GM18861 (cell line): Measurements from ENCODE around the gene MAML3.

ENCODE experiments used
- ATAC-seq: cut with Tn5 transposase; IDR thresholded peaks from one replicate; pipeline ENCODE4 v1.9.1; 2021; ENCODE audit not compliant: unreplicated experiment

MAML3 gene

DNA sequence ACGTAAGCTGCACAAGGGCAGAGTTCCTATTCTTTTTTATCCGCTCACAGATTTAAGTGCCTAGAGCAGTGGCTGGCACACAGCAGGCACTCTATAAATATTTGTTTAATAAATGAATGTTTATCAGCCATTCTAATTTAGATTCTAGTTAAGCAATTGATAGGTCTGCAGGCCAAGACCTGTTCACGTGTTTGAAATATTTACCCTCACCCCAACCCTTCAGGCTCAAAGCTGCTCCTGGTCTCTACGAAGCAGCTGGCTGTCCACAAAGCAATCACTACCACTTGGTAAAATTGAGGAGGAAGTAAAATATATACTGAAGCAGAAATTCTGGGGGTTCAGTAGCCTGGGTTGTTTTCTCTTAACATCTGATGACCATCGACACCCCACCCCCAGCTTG lies 330.2 kb downstream of the MAML3 start:
- ATAC-seq, result no peak

DNA sequence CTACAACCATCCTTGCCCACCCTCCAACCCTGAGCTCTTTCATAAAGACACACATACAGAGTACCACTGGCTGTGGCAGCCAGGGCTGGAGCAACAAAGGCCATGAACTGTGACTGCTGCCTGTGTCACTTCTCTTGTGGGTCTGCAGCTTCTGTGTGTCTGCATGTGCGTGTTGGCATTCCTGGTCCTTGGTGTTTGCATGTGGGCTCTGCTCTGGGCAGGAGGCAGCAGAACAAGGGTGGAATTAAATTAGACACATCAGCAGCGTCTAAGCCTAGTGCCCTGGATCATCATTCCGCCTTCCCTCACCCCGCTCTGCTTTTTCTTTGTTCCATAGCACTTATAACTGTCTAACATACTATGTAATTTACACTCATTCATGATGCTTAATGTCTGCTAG lies 330.6 kb downstream of the MAML3 start:
- ATAC-seq, result no peak

DNA sequence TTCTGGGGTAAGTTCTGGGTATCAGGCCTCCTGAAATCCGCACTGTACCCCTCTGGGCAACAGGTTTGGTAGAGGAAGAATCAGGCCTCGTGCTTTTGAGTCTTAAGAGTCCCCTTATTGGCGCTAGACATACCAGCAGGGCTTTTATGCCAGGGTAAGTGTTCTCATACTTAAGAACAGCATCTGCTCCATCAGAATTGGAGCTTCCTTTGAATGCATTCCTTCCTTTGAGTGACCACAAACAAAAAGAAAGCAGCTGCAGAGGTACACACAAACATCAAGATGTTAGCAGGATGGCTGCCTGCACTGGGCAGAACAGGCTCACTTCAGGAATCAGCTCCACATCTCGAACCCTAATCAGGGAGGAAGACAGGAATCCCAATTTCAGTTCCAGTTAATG lies 331.6 kb downstream of the MAML3 start:
- ATAC-seq, result no peak

DNA sequence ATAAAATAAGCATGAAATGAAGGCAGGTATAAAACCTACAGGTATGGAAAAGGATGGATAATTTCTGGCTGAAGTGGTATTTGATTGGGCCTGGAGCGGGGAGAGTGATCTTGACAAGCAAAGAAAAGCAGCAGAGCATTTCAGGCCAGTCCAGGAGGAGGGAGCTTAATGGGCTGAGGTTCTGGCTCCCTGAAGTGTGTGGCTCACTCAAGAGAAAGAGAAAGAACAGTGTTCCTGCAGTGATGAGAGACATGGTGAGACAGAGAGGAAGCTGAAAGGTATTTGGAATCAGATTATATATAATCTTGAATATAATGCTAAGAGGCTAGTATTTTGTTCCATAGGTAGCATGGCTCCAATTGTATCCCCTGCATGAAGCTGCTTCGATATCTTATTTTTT lies 334.9 kb downstream of the MAML3 start:
- no peak for ATAC-seq

DNA sequence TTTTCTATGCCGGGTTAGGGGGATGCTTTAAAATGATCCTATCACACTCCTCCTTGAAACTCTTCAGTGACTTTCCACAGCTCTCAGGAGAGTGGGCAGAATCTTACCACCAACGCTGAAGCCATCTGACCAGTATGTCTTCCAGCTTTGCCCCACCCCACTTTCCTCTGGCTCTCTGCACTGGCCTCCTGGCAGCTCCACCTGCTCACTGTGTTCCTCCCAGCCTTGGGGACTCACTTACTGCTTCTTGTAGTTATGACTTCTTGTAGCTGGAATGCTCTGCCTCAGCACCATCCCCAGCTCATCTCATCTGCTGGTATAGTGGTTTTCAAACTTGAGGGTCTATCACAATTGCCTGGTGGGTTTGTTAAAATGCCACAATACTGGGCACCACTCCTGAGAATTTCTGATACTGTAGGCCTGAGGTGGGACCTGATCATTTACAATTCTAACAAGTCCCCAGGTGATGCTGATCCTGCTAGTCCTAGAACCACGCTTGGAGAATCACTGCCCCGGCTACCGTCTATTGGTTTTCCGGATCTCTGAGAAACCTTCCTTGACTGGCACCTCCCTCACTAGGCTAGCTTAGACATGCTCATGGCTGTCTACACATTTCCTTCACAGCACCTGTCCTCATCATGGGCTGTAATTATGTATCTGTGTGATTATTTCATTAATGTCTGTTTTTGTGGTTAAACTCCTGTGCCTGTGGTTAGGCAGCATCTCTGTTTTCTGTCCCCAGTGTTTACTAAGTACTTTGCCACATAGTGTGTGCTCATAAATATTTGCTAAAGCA lies 336.1 kb downstream of the MAML3 start:
- no peak for ATAC-seq

DNA sequence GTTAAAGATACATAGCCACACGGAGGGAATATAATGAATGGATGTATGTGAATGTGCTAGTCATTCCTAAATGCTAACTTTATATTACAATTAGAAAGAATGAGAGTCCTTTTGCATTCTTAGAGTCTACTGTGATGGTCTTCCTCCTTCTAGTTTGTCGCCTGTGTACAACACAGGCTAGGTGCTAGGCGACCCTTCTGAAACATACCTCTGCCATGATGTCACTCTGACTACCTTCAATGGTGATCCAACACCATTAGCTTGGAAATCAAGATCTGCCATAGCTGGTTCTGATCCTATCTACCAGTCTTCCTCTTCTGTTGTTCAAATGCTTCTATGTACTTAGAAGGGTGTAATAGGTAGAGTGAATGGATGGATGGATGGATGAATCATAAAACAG lies 337.1 kb downstream of the MAML3 start:
- no peak for ATAC-seq

DNA sequence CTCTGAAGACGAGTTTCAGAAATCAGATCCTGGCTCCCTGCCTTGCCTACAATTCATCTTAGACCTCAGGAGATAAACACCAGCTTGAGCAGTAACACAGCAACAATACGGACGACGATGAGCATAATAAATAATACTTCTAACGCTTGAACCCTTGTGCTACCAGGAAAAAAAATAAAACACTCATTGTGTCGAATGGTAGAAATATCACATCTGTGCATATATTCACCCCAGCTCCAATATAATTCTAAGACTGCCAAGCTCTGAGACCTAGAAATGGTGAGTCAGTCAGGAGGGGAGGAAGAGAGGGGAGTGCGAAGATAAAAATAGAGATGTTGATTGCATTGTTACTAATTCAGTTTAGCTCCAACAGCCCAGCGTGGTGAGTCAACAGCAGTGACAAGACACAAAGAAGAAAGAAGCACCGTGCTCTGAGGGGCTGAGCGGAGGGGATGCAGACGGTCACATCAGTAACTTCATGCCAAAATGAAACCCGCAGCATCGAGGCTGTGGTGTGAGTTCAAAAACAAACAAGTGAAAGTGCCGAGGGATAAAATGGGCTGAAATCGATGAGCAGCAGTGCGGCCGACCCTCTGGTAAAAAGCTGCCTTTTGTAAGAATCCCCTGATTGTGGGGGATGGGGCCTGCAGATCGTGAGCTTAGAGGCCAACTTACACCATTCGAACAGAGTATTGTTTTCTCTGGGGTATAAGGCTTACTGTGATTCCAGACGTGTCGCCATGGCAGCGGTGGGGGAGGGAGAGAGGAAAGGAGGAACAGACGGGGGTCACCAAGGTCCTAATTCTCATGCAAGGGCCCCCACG lies 338.0 kb downstream of the MAML3 start:
- no peak for ATAC-seq

DNA sequence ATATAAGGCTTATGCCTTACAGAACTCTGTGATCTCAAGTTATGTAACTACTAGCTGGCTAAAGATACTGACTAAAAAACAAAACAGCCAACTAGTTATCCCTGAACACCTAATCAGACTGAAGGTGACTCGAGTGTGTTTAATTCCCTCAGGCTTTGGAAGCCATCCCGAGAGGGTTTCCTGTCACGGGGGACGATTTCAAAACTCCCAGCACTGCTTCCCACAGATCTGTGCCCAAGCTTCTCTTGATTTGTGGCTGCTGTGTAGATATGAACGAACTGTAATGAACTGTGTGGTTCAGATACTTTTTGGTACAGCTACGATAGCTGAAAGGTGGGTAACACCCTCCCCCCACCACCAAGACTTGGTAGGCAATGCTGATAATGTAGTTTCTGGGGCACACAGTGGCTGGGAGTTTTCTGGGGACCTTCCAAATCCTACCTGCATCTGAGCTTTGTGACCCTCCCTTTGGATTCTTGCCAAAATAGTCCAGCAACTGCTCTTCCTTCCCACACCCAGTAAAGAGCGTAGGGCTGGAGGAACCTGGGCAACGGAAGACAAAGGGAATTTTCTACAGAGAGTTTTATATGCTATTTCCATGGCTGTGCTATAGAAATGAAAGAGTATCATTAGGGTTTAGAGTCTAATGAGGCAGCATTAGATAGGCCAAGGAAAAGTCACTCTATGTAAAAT lies 339.5 kb downstream of the MAML3 start:
- no peak for ATAC-seq

DNA sequence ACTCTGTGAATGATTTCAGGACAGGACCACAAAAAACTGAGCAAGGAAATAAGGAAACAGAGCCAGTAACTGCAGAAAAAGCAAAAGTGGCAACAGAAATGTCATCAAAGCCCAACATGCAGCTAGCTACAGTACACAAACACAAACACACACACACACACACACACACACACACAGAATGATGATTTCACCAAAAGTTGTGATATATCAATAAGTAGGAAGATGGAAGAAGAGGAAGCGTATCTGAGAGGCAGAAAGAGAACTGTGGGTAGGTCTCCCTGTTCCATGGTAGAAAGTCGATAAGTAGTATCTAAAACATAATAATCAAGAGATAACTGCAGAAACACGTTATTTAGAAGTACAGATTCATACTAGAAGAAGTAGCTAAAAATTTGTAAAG lies 340.1 kb downstream of the MAML3 start:
- no peak for ATAC-seq

DNA sequence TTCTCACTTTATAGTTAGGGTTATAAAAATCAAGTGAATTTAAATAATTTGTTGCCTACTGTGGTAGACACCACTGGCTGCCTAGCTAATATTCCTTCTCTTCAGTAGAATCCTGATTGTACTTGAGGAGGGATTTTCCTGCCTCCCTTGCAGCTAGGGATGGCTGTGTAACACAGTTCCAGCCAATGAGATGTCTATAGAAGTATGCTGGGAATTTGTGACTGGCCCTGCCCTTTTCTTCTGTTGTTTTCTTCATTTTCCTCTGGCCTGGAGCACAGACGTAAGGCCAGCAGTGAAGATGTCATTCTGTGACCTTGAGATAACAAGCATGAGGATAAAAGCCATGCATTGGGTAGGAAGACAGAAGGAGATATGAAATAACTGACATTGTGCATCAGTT lies 343.3 kb downstream of the MAML3 start:
- no peak for ATAC-seq

DNA sequence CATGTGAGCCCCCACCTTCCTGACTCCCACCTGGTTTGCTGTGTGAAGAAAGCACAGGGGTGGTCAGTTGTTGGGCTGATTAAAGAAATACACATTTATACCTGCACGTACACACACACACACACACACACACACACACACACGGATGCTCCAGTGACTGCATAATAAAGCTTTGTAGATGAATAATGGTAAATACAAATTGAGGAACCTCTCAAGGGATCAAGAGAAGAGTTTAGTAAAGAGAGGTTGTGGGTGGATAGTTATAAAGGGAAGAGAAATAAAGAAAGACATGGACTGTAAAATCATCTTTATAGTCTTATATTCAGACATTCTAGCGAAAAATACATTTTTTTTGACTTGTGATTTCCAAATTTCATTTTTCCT lies 344.2 kb downstream of the MAML3 start:
- ATAC-seq, result no peak

DNA sequence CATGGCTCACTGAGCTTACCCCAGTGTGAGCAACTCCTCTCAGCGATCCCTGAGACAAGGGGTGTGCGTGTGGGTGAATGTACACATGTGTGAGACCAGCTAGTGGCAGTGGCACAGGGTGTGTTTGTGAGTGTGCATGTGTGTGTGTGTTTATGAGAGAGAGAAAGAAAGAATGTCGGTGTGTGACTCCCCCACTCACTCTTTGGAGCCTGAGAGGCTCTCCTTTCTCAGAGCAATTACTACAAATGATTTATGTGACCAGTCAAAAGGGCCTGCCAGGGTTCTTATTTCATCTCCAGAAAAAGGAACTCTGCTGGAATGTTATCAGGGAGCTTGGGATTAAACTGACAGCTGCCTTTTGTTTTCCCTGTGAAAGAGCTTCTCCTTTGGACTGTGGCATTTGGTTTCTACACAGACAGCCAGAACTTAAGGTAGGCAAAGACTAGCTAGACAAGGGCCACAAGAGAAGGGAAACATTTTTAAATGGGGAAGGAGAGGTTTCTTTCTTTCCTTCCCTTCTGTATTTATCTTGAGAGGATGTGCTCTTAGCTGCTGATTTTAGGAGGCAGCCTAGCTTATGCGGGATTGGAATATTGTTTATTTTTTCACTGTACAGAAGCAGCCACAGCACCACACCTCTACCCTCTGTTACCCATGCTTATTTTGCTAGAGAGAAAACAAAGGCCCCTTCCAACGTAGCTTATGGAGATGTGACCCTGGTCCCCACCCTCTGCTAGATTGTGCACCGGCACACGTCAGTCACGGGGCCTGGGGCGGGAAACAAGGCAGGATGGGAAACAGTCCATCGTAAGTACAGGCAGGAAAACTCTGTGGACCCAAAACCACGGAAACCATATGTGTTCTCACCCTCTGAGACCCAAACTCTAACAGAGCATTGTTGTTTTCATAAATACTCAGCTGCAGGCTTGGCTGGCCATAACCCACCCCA lies 344.9 kb downstream of the MAML3 start:
- no peak for ATAC-seq

DNA sequence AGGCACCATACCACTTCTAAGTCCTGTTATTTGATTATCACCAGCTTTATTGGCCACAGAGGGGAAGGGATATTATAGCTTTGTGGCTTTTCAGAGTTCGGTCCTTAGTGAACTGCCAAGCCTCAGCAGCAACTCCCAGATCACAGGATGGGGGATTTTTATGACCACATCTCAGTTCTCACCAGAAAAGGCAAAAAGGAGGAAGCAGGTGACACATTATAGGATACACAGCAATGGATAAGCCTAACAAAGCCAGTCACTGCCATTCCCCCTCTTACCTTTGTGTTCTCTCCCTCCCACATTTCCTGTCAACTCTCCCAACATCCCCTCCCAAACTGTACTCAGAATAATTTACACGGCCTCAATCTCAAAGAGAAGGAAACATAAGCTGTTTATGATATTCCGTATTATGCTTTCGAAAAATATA lies 345.6 kb downstream of the MAML3 start:
- no peak for ATAC-seq

DNA sequence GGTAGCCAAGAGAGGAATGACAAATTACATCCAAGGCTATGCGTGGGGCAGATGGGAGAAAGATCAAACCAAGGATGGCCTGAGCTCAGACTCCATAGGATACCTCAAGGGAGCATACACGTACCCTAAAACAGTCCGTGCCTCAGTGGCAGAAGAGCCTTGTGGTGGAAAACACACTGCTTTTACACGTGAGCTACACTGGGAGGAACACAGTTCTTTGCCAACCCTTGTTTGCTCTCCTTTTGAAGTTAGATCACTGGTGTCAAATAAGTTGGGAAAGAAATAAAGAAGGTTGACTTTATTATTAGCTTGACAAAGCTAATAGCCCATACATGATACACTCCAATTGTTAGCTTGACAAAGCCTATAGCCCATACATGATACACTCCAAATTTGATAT lies 346.5 kb downstream of the MAML3 start:
- no peak for ATAC-seq

DNA sequence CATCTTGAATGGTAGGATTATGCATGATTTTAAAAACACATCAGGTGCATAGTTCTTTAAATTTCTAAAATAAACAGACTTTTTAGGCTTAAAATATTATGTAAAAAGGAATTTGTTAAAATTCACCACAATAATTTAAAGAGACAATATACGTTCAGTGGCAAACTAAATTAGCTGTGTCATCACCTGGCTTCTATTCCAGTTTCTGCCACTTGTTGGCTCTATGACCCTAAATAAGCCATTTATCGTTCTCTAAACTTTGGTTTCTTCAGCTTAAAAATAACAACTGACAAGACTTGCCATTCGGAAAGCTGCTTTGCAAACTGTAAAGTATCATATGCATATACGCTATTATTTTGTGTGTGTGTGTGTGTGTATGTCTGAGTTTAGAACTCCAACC lies 347.1 kb downstream of the MAML3 start:
- no peak for ATAC-seq

DNA sequence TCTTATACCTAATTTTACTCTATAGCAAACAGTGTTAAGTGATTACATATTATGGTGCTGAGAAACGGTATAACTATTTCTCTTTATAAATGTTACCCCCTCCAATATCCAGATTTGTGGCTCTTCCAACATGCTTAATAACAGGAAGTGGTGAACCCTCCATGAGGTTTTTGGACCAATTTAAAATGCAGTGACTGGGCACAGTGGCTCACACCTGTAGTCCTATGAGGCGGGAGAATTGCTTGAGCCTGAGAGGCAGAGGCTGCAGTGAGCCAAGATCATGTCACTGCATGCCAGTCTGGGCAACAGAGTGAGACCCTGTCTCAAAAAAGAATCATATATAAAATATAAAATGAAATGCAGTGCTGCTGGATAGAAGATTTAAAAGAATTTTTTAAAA lies 351.1 kb downstream of the MAML3 start:
- no peak for ATAC-seq

DNA sequence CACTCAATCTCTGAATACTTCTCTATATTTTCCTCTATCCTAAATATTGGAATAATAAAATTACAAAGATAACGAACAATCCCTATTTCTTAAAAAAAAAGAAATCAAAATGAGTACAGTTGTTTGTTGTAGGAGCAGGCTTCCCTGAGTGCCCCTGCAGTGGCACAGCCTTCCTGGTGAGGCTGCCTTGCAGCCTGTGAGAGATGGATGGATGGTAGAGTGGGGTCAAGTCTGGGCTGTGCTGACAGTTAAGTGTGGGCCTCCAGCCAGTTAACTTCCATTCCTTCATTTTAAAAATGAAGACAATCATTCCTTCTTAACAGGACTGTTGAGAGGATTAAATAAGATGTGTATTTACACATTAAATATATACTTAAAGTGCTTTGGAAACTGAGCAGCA lies 351.5 kb downstream of the MAML3 start:
- ATAC-seq, result no peak

DNA sequence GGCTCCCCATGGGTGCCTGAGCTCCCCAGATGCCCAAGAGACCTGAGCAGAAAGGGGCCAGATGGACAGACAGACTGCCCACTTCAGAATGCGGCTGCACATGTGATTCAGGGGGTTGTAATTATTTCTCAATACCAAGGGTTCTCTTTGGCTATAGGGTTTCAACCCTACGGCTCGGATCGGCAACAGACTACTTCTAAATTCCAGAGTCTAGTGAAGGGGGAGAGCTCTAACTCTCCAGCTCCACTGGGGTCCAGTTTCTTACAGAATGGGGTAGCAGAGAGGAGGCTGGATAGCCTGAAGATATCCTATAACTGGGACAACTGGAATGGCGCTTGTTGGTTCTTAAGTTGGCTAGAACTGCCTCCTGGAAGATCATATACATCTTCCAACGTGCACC lies 352.1 kb downstream of the MAML3 start:
- ATAC-seq, result no peak

DNA sequence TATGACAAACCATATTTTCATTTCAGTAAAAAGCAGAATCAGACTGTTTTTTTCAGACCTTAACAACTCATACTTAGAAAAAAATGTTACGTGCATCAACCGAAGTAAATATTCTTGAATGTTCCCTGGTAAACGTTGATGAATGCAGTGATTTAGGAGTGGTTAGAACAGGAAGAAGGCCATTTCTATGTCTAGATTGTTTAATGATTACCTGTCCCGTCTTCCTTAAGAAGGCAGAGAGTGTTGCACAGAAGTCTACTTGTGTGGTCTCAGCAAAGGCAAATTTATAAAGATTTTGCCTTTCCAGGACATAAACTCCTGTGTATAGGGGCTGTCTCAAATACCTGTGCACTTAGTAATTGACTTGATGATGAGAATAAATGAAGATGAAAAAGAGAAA lies 353.9 kb downstream of the MAML3 start:
- ATAC-seq, result no peak

DNA sequence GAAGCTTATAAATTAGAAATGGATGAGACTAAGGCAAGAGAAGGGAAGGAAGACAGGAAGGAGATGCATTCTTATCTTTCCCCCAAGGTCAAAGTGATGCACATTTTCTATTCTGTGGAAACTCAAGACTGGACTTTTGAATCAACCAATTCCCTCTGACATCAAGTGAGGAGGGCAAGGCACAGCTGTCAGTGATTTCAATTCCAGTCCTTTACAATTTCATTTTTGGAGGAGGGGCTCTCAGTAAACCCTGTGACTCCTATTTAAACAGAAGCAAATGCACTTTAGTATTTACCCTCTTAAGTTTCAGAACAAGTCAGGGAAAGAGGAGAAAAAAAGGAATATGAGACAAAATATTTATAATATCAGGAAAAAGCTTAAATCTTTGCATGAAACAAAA lies 354.4 kb downstream of the MAML3 start:
- ATAC-seq, result no peak

DNA sequence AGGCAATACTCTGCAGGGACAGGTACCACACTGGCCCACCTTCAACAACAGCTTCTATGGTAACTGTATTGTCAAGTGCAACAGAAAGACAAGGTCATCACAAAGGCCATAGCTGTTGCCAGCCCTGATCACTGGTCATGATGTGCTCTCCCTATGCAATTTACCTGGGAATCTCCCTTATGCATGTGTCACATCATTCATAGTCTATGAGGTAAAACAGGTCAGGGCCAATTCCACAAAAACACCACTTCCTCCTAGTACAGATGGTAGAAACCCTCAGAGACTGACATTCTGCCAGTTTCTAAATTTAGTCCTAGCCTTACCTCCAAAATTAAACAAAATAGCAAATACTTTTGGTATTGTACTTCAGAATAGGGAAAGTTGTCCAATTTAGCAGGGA lies 355.5 kb downstream of the MAML3 start:
- ATAC-seq, result no peak
